Caco-2 (cell line): ENCODE data around the gene SLC46A3. TPM values are rescaled to one million over a fixed set of nuclear protein-coding genes. Genes with fewer than 3 reads are reported as not detected.

ENCODE experiments used
- BruUV-seq: library from RNA; stranded (reverse); fragments of 400-500 nt; replicated peaks from 2 replicates; lab custom pipeline; 2021; lab: Mats Ljungman, UMichigan
- CTCF ChIA-PET: fragments of 300-600 bp; sonication (Branson Sonifier 250); formaldehyde crosslinking; loops from one replicate; lab custom pipeline; 2022; ENCODE audit warnings: antibody characterized with exemption; lab: Charles Lee
- POLR2A ChIA-PET: fragments of 300-600 bp; sonication (Branson Sonifier 250); formaldehyde crosslinking; loops from one replicate; lab custom pipeline; 2022; ENCODE audit warnings: antibody characterized with exemption; lab: Charles Lee
- DNase-seq, 2 experiments: peaks; one replicate each; pipeline versions ENCODE4 v3.0.0 to v3.0.0-alpha.2; 2020 to 2022
- H3K27me3 ChIP-seq: replicated peaks from 2 replicates; pipeline ENCODE4 v1.6.0; 2011; ENCODE audit warnings: low read length; ENCODE audit not compliant: control insufficient read depth, insufficient read depth
- H3K36me3 ChIP-seq: 2 replicates; pipeline ENCODE4 v1.5.1; 2011; ENCODE audit warnings: low read length; ENCODE audit not compliant: control insufficient read depth, insufficient read depth
- H3K4me1 ChIP-seq: fragments of 250-450 bp; sonication (Bioruptor Pico); 2 replicates; pipeline ENCODE4 v1.5.1; 2020; ENCODE audit warnings: mild to moderate bottlenecking
- H3K4me3 ChIP-seq: 2 replicates; pipeline ENCODE4 v1.5.1; 2011; ENCODE audit warnings: low read depth, mild to moderate bottlenecking, control low read depth, low read length
- H3K9me3 ChIP-seq: fragments of 250-450 bp; sonication (Bioruptor Pico); 2 replicates; pipeline ENCODE4 v1.5.1; 2020; ENCODE audit warnings: mild to moderate bottlenecking, moderate library complexity
- H3K27ac Mint-ChIP-seq: one replicate; pipeline ENCODE4 v1.8.0; 2022; ENCODE audit warnings: mixed read lengths; ENCODE audit not compliant: unreplicated experiment
- H3K27me3 Mint-ChIP-seq: one replicate; pipeline ENCODE4 v1.8.0; 2022; ENCODE audit warnings: mixed read lengths; ENCODE audit not compliant: insufficient read depth, unreplicated experiment
- H3K36me3 Mint-ChIP-seq: one replicate; pipeline ENCODE4 v1.8.0; 2022; ENCODE audit warnings: mild to moderate bottlenecking, mixed read lengths; ENCODE audit not compliant: insufficient read depth, unreplicated experiment
- H3K4me1 Mint-ChIP-seq: one replicate; pipeline ENCODE4 v1.8.0; 2022; ENCODE audit warnings: low read depth, mixed read lengths; ENCODE audit not compliant: unreplicated experiment
- H3K4me3 Mint-ChIP-seq: one replicate; pipeline ENCODE4 v1.8.0; 2022; ENCODE audit warnings: mild to moderate bottlenecking, moderate library complexity, mixed read lengths; ENCODE audit not compliant: unreplicated experiment
- H3K9me3 Mint-ChIP-seq: one replicate; pipeline ENCODE4 v1.8.0; 2022; ENCODE audit warnings: mixed read lengths; ENCODE audit not compliant: unreplicated experiment
- CTCF ChIP-seq, 2 experiments: fragments of 200-600 bp in 1 of 2; IDR thresholded peaks; 1 replicate in 1 of 2; 2 replicates in 1 of 2; pipeline versions ENCODE4 v1.5.1 to v1.8.0; 2011 to 2022; ENCODE audit warnings: antibody characterized with exemption in 1 of 2, control low read depth in 1 of 2, inconsistent platforms in 1 of 2, low read depth in 1 of 2, low read length in 1 of 2, mild to moderate bottlenecking in 1 of 2, moderate library complexity in 1 of 2; ENCODE audit not compliant: insufficient read depth in 1 of 2, severe bottlenecking in 1 of 2, unreplicated experiment in 1 of 2
- intact Hi-C: fragments of 100-400 bp; cut with micrococcal nuclease; formaldehyde crosslinking; loops from one replicate; pipeline ENCODE4 v1.10.0; 2022; ENCODE audit not compliant: unreplicated experiment
- total RNA-seq: library from RNA; stranded (reverse); gene quantifications from 2 replicates; pipeline ENCODE4 v1.2.3, GENCODE V29; 2022

Gene SLC46A3
- total RNA-seq, 1 experiment from 2014 or later, result 2.3 TPM

DNA sequence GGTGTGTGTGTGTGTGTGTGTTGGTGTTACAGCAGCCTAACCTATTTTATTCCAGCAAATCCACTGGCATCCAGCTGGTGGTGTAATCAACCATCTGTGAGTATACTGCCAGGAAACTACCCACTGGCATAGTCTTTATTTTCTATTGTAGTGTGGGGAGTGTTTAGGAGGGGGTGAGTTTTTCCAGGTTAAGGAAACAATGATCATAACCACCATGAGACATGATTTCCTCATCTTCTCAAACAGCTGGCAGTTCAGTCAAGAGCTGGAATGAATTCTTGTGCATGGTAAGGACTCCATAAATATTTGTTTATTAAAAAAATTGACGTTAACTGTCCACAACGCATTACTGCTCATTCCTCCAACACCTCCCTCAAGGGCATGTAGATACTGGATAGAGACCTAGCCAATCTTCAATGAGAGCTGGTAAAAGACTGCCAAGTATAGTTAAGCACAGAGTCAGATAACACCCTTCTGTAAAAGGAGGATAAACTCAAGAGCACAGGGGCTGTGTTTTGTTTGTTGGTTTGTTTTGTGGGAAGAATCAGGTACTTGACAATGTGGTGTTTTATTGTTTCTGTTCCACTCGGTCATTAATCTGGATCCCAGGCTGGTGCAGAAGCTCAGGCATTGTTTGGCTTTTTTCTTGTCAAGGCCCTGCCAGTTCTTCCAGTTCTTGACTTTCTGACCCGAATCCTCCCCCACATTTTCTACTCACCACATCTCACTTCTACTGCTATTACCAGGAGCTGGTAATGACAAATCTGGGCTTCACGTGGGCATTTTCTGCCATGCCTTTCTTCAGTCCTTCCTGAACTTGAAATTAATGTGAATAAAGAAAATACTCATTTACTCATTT is 31.6 kb upstream of the SLC46A3 start:
- Mint-ChIP-seq H3K27ac (no peak overlapping the region), H3K4me3 (no peak overlapping the region), H3K27me3 (no peaks in the 10 kb centered on the region), H3K36me3 (peaks cover 12% of the 10 kb centered on the region), H3K9me3 (peaks cover 50% of the 10 kb centered on the region), H3K4me1 (peaks cover 23% of the 10 kb centered on the region)
- BruUV-seq, result no TSS peak
- Histone ChIP-seq H3K4me3 (no peak overlapping the region), H3K27me3 (no peaks in the 10 kb centered on the region), H3K9me3 (peaks cover 22% of the 10 kb centered on the region), H3K4me1 (peaks cover 20% of the 10 kb centered on the region), H3K36me3 (no peaks in the 10 kb centered on the region)
- POLR2A ChIA-PET, result no interaction called here
- CTCF ChIA-PET, result no interaction called here
- intact Hi-C loops, result no loop called here
- TF ChIP-seq CTCF (IDR thresholded peaks at IDR 0.05; ENCODE audit: insufficient read depth in 1 of 2, low read depth in 1 of 2, low read length in 1 of 2, severe bottlenecking in 1 of 2, unreplicated experiment in 1 of 2), result no peak
- DNase-seq, result no peak

DNA sequence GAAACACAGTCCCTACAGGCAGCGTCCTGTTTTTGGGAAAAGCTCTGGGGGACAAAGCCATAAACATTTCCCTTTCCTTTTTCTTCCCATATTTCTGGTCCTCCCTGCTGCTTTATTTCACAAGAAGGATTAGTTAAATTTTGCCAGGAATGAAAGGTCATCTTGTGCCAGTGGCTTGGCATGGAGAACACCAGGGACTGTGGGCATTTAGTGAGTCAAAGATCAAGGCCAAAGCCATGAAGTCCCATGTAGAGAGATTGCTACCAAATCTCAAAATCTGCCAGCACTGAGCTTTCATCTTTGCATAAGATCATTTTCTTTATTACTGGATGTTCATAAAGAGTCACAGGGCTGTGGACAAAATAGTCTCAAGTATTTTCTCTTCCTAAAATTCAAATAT is 29.1 kb upstream of the SLC46A3 start:
- Mint-ChIP-seq H3K27me3 (no peaks in the 10 kb centered on the region), H3K4me3 (no peak overlapping the region), H3K4me1 (peaks cover under 1% of the 10 kb centered on the region), H3K36me3 (no peaks in the 10 kb centered on the region), H3K27ac (no peak overlapping the region), H3K9me3 (peaks cover 24% of the 10 kb centered on the region)
- TF ChIP-seq CTCF (IDR thresholded peaks at IDR 0.05; ENCODE audit: insufficient read depth in 1 of 2, low read depth in 1 of 2, low read length in 1 of 2, severe bottlenecking in 1 of 2, unreplicated experiment in 1 of 2), result no peak
- DNase-seq, result no peak
- H3K9me3 ChIP-seq, result peaks cover 3% of the 10 kb centered on the region; the same call in 1 of the 2 replicates
- no peaks in the 10 kb centered on the region for H3K36me3 ChIP-seq
- H3K4me1 ChIP-seq, result peaks cover under 1% of the 10 kb centered on the region; the same call in 1 of the 2 replicates
- no TSS peak for BruUV-seq
- intact Hi-C loops, result no loop called here
- no peaks in the 10 kb centered on the region for H3K27me3 ChIP-seq
- ChIA-PET POLR2A (no interaction called here), CTCF (no interaction called here)
- H3K4me3 ChIP-seq, result no peak overlapping the region

GRCh38 chr13:28746287-28746612 is 27.5 kb upstream of the SLC46A3 start:
- Mint-ChIP-seq H3K9me3 (peaks cover 21% of the 10 kb centered on the region), H3K27me3 (no peaks in the 10 kb centered on the region), H3K4me1 (no peaks in the 10 kb centered on the region), H3K4me3 (no peak overlapping the region), H3K27ac (no peak overlapping the region), H3K36me3 (no peaks in the 10 kb centered on the region)
- H3K9me3 ChIP-seq, result no peaks in the 10 kb centered on the region
- intact Hi-C loops, result no loop called here
- no peak overlapping the region for H3K4me3 ChIP-seq
- H3K27me3 ChIP-seq, result no peaks in the 10 kb centered on the region
- TF ChIP-seq CTCF (IDR thresholded peaks at IDR 0.05; ENCODE audit: insufficient read depth in 1 of 2, low read depth in 1 of 2, low read length in 1 of 2, severe bottlenecking in 1 of 2, unreplicated experiment in 1 of 2), result no peak
- BruUV-seq, result no TSS peak
- POLR2A ChIA-PET, result no interaction called here
- CTCF ChIA-PET, result no interaction called here
- H3K36me3 ChIP-seq, result no peaks in the 10 kb centered on the region
- DNase-seq, result no peak
- H3K4me1 ChIP-seq, result no peaks in the 10 kb centered on the region
